Right ventricle myocardium superior (tissue), 1 donor: Measurements from ENCODE around the gene RSRC1. TPM values are rescaled to one million over a fixed set of nuclear protein-coding genes. Genes with fewer than 3 reads are reported as not detected.
A peak's percentile ranks its signal among the peaks of the same experiment; 100 is the strongest.
"Not testable (repeated sequence)": the region's sequence is repeated elsewhere in the genome, so short reads cannot be mapped to it uniquely, and the experiment has no call there.

Source experiments
- ATAC-seq: fragments of 200-7000 bp; cut with Tn5 transposase; one replicate; pipeline ENCODE4 v1.9.1; 2020; ENCODE audit warnings: mild to moderate bottlenecking; ENCODE audit not compliant: poor library complexity
- DNase-seq: peaks from one replicate; pipeline ENCODE4 v3.0.0-alpha.2; 2020
- intact Hi-C: fragments of 100-400 bp; cut with DNase I; formaldehyde crosslinking; loops from one replicate; pipeline ENCODE4 v1.11.2; 2022
- total RNA-seq: library from RNA; stranded (reverse); fragmentation: NEBNext Ultra II Directional; extraction: Animal tissue kit (Norgen Biotek cat#: 25700); gene quantifications from one replicate; pipeline ENCODE4 v1.2.1, GENCODE V29; 2021
- donor health status: DM: no; HTN: yes; CAD: no; lungs with severe emphysema.

The RSRC1 gene
- total RNA-seq, 1 donor from 2014 or later = 19.5 TPM

DNA sequence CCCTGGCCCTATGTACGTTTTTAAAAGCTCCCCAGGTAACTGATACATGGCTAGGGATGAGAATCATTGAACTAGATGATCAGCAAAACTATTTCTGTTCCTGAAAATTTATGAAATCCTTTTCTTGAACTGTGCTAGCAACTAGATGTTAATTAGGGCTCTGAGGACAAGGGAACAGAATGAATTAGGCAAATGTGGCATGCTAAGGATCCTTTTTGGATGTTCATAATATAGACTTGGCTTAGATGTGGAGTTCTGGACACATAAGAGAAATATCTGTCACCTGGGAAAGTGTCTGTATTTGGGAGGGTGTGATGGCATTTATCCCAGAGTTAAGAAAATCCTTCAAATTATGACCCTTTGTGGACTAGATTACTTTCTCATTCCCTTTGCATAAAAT is 71.2 kb downstream of the RSRC1 start:
- no peak for ATAC-seq
- intact Hi-C loops = no loop called here
- DNase-seq = no peak

DNA sequence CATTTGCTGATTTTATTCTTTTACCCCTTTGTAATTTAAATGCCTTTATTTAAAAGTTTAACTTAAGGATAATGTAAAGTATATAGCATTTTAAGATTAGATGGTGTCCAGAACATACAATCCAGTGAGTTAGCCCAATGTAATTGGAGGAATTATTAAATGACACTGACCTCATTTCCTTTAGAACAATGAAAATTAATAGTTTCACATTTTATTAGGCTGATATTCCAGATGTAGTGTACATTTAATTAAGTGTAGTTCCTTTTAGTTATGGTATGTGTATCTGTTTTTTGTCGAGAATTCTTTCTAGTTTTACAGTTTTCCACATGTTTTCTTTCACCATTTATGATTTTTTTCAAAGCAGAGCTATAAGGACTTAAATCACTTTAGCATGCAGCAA is 75.8 kb downstream of the RSRC1 start:
- intact Hi-C loops = no loop called here
- no peak for DNase-seq
- ATAC-seq = no peak

DNA sequence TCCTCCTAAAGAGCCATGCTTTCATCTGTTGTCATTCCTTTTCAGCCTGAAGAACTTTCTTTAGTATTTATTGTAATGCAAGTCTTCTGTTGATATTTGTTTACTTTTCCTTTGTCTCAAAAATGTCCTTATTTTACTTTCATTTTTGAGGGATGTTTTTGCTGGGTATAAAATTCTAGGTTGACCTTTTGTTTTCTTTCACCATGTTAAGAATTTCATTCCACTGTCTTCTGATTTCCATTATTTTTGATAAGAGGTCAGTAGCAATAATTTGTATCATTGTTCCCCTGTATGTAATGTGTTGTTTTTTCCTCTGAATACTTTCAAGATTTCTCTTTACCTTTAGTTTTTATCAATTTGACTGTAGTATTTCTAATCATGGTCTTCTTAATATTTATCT is 91.1 kb downstream of the RSRC1 start:
- no peak for ATAC-seq
- no peak for DNase-seq
- intact Hi-C loops = no loop called here

DNA sequence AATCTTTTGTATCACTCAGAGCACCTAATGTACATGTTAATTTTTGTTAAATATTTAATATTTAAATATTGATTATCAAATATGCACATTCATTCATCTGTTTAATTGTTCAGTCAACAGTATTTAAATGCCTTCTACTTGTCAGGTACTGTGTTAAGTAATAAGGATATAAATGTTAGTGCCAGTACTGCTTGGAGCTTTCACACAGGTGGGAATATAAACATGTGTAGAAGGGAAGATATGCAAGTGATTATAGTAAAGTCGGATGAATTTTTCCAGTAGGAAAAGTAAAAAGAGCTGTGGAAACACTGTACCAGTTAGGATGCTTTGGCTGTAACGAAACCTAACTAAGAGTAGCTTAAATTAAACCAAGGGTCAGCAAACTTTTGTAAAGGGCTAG is 95.4 kb downstream of the RSRC1 start:
- no peak for DNase-seq
- intact Hi-C loops = no loop called here
- ATAC-seq = no peak

DNA sequence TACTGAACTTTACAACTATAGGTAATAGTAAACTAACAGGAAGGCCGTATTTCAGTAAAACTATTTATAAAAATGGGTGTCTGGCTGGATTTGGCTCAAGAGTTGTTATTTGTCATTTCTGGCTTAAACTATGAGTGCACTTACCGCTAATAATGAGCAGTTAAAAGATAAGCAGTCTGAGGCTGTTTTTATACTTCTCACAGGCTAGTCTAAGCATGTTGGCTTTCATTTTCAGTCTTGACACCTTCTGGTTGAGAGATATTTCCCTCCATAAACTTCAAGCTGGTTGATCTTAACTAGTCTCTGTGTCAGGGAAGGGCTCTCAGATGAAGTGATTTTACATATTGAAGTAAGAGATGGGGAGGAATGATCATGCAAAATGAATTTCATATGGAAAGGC is 96.1 kb downstream of the RSRC1 start:
- DNase-seq (no peak), ATAC-seq (no peak)
- intact Hi-C loops = no loop called here

DNA sequence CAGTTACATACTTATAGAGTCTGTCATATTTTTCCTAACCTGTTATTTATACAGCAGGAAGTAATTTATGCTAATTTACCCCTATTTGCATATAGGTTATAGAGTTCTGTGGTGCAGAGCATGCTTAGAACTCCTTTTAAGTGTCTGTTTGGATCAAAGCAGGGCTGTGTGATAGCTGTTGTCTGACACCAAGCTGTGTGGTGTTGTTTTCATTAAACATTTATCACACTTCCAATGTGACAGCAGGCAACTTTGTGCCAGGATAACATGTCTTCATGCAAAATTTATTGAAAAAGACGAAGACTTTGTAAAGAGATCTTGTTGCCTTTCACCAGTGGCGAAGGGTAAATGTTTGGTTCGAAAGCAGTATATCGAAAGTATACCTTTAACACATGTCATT is 100.2 kb downstream of the RSRC1 start:
- no peak for ATAC-seq
- no peak for DNase-seq
- intact Hi-C loops = no loop called here

DNA sequence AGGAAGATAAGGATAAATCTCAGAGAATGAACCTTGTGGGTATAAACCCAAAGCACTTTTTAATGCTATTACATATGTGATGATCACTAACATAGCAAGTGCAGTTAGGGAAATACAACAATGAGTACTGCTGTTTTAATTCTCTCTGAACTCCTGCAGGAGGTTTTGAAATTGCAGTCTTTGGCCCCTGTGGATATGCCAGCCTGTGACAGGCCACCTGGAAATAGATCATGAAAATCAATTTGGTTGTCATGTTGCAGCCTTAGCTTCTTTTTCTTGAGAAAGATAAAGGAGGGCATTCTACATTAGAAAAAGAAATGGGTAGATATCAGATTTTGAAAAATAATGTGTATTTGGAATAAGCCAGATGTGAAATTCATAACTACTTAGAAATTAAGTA is 103.6 kb downstream of the RSRC1 start:
- DNase-seq (no peak), ATAC-seq (no peak)
- intact Hi-C loops = no loop called here

DNA sequence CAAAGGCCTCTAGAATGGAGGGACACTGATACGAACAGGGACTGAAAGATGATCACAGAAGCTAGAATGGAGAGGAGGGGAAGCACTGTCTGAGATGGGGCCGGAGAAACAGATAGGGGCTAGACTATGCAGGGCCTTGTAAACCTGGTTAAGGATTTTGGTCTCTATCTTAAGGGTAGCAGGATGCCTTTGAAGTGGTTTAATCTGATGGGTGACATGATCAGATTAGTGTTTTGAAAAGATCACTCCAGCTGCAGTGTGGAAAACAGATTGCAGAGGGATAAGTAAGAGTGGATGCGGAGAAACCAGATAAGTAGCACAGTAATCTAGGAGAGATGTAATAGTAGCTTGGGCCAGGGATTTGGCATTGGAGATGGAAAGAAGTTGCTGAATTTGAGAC is 108.1 kb downstream of the RSRC1 start:
- DNase-seq = no peak
- no peak for ATAC-seq
- intact Hi-C loops = no loop called here

DNA sequence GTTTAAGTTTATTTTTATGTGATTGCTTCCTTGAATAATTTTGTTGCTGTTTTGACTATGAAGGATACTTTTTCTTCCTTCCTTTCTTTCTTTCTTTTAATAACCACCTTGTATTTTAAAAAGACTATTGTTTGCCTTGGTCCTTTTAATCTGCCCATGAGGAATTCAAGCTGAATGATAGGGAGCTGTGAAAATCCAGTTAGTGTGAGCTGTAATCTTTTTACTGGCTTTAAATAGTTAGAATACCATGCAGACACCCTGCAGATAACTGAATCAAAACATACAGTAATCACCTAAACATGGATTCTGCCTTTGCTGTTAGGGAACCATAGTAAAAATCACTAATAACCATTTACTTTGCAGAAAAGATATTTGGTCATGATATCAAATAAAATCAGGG is 110.7 kb downstream of the RSRC1 start:
- intact Hi-C loops = no loop called here
- ATAC-seq = no peak
- no peak for DNase-seq

DNA sequence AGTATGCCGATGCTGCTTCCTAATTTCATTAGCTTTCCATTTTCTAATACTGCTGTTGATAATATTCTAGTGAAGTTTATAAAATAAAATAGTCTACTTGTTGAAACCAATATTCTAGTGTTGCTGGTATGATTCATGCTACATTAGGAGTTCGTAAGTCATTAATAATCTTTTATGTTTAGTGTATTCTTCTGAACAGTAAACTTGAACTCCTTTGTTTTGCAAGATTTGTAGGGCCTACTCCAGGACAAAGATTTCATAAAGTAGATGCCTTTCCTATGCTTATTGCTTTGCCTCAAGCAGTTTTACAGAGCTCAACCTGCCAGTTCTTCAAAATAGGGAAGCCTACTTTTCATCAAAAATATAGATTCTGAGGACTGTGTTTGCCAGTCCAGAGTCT is 111.5 kb downstream of the RSRC1 start:
- ATAC-seq (no peak), DNase-seq (no peak)
- intact Hi-C loops = no loop called here

DNA sequence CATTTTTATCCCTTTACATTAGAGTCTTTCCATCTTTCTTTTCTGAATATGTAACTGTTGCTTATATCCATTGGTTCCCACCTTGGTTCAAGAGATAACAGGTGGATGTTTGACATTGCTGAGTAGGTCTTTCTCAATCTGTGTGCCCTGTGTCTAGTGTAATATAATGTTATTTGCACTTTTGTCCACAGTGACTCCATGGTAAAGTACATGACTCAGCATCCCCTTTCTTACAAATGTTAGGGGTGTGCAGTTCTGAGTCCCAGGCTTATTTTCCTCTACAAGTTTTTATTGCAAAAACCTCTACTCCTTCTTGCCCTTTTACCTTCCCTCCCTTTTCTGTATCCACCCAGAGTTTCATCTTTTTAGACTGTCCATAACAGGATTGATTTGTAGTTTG is 116.5 kb downstream of the RSRC1 start:
- DNase-seq (no peak), ATAC-seq (no peak)

DNA sequence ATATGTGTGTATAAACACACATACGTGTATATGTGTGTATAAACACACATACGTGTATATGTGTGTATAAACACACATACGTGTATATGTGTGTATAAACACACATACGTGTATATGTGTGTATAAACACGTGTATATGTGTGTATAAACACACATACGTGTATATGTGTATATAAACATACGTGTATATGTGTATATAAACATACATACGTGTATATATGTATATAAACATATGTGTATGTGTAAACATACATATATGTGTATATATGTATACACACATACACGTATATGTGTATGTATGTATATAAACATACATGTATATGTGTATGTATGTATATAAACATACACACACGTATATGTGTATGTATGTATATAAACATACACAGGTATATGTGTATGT is 119.1 kb downstream of the RSRC1 start:
- ATAC-seq, DNase-seq, intact Hi-C loops: not testable (repeated sequence)

More for the DNA sequence above, 116.5 kb downstream of the RSRC1 start:
- intact Hi-C loops = no loop called here

DNA sequence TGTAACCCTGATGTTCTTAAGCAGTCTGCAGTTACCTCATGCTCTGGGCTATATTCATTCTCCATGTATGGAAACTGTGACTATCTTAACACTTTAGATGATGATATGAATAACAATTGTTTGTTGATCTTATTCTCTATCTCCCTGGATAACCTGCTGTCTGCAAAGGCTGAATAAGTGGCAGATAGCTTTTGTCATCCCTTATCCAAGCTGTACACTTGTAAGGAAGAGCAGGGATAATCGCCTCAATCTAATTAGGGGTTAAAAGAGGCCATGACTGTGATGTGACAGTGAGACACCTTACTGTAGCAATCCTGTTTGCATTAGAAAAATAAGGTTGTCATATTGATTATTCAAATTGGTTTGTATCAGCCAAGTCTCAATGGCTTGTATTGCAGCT is 123.9 kb downstream of the RSRC1 start:
- no peak for ATAC-seq
- no peak for DNase-seq
- intact Hi-C loops = no loop called here

DNA sequence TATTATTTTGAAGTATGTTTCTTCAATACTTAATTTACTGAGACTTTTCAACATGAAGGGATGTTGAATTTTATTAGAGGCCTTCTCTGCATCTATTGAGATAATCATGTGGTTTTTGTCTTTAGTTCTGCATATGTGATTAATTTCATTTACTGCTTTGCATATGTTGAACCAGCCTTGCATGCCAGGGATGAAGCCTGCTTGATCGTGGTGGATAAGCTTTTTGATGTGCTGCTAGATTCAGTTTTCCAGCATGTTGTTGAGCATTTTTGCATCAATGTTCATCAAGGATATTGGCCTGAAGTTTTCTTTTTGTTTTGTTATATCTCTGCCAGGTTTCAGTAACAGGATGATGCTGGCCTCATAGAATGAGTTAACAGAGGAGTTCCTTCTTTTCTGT is 134.4 kb downstream of the RSRC1 start:
- intact Hi-C loops = no loop called here
- no peak for ATAC-seq
- no peak for DNase-seq

DNA sequence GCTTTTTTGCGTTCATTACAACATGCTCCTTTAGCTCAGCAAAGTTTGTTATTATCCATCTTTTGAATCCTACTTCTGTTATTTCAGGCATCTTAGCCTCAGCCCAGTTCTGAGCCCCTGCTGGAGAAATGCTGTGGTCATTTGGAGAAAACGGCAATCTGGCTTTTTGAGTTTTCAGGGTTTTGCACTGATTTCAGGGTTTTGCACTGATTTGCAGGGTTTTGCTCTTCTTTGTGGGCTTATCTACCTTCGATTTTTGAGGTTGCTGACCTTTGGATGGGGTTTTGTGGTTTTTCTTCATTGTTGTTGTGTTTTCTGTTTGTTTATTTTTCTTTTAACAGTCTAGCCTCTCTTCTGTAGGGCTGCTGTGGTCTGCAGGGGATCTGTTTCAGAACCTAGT is 137.4 kb downstream of the RSRC1 start:
- ATAC-seq = no peak
- intact Hi-C loops = no loop called here
- no peak for DNase-seq

DNA sequence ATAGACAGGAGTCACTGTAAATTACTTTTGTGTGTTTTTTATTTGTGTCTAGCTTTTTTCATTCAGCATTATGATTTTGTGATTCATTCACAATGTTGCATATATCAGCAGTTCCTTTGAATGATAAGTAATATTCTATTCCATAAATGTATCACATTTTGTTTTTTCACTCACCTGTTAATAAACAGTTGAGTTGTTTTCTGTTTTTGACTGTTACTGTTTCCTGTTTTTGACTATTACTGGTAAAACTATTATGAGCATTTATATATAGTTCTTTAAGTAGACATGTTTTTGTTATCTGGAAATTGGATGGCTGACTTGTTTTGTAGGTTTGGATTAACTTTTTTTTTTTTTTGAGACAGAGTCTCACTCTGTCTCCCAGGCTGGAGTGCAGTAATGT is 138.4 kb downstream of the RSRC1 start:
- DNase-seq = no peak
- intact Hi-C loops = no loop called here
- no peak for ATAC-seq

DNA sequence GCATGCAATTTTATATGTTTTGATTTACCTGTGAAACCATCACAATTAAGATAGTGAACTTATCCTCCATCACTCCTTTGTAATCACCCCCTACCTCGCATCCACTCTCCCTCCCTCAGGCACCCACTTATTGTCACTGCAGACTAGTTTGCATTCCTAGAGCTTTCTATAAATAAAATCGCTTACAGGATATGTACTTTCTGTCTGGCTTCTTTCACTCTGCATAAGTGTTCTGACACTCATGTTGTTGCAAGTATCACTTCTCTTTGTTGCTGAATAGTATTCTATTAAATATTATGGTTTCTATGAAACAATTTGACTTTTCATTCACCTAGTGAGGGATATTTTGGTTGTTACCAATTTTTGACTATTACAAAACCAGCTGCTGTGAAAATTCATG is 139.3 kb downstream of the RSRC1 start:
- no peak for DNase-seq
- intact Hi-C loops = no loop called here
- peak; percentile 82 for ATAC-seq

DNA sequence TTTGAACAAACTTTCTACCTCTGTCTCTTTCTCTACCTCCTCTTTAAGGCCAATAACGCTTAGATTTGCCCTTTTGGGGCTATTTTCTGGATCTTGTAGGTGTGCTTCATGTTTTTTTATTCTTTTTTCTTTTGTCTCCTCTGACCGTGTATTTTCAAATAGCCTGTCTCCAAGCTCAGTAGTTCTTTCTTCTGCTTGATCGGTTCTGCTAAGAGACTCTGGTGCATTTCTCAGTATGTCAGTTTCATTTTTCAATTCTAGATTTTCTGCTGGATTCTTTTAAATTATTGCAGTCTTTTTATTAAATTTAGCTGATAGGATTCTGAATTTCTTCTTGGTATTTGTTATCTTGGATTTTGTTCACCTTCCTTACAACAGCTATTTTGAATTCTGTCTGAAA is 148.7 kb downstream of the RSRC1 start:
- ATAC-seq (no peak), DNase-seq (no peak)
- intact Hi-C loops = no loop called here

DNA sequence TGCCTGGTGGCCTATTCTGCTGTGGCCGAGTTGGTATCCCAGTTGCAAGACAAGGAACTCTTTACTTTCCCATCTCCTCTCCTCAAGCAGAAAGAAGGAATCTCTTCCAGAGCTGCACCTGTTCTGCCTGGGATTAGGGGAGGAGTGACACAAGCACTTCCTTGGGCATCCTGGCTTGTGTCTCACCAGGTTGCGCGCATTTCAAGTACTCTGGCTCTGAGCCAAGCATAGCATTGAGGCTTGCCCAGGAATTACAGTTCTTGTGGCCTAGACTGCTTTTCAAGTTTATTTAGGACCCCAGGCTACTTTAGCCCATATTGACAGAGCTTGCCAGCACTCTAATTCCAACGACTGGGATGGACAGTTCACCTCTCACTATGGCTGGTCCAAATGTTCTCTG is 150.5 kb downstream of the RSRC1 start:
- ATAC-seq (no peak), DNase-seq (no peak)
- intact Hi-C loops = no loop called here

DNA sequence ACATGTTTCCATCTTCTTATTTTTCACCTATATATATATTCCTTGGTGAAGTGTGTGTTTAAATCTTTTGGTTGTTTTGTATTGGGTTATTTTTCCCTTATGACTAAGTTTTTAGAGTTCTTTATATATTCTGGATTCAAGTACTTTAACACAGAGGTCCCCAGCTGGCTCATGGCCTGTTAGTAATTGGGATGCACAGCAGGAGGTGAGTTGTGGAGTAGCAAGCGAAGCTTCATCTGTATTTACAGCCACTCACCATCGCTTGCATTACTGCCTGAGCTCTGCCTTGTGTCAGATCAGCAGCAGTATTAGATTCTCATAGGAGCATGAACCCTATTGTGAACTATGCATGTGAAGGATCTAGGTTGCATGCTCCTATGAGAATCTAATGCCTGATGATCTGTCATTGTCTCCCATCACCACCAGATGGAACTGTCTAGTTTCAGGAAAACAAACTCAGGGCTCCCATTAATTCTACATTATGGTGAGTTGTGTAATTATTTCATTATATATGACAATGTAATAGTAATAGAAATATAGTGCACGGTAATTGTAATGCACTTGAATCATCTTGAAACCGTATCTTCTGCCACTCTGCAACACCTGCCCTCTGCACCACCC is 151.6 kb downstream of the RSRC1 start:
- ATAC-seq = no peak
- no peak for DNase-seq
- intact Hi-C loops = no loop called here

DNA sequence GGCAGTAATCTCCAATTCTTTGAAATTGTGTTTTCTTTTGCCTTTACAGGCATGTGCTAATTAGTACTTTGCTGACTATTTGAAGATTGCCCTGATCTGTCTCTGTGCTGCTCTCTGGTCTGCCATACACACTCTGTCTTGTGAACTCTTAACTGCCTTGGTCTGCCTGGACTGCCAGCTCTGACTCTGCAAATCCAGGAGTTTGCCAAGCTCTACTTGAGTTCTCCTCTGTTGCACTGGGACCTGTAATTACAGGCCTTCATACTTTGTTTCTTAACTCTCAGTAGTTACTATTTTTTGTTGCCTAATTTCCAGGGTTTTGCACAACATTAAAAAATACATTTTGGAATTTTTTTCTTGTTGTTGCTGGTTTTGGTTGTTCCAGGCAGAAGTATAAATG is 155.0 kb downstream of the RSRC1 start:
- DNase-seq = no peak
- intact Hi-C loops = no loop called here
- ATAC-seq = no peak

DNA sequence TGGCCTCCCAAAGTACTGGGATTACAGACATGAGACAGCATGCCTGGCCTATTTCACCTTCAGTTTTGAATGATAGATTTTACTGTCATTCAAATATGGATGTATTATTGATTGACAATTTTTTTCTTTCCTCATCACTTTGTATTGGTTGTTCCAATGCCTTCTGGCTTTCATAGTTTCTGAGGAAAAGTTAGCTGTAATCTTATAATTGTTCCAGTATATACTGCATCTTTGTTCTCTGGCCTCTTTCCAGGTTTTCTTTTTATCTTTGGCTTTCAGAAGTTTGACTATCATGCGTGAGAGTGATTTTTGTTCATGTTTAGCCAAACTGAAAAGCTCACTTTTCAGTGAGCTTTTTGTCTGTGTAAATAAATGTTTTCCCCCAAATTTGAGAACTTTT is 157.1 kb downstream of the RSRC1 start:
- intact Hi-C loops = no loop called here
- ATAC-seq = no peak
- no peak for DNase-seq
